ENCODE results near the gene NMU.

The NMU gene

DNA sequence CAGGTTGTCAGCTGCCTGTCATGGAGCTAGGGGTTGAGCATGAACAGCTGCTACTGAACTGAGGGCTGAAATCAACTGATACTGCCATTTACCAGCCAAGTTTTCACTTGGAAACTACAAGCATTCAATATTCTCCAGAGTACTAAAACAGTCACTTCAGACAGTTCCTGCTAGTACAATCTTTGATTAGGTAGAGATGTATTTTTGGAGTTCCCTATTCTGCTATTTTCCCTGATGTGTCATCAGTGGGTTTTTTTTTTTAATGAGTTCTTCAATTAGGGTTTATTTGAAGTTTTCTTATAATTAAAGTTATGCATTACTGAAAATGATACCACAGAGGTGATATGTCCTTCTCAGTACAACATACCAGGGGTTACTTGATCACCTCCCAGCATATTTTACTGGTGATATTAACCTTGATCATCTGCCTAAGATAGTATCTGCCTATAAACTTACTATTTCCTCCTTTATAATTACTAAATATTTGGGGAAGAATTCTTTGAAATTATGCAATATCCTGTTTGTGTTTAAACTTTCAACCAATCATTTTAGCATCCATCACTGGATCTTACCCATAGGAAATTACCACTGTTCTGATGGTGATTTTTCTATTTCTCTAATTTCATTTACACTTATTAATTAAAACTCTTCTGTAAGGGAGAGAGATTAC, 57.6 kb downstream of the NMU start:
- H3K4me3 ChIP-seq (ENCODE audit: low read depth in 1 of 2, low read length in 1 of 2) = no peak overlapping the region
- no peaks in the 10 kb centered on the region for H3K27me3 ChIP-seq
- no peaks in the 10 kb centered on the region for H3K9me3 ChIP-seq
- H3K4me1 ChIP-seq (ENCODE audit: control insufficient read depth in 1 of 2, insufficient read depth in 1 of 2, low read depth in 1 of 2, low read length in 1 of 2) = no peaks in the 10 kb centered on the region
- no peak overlapping the region for H3K27ac ChIP-seq
- H3K36me3 ChIP-seq = no peaks in the 10 kb centered on the region
- TF ChIP-seq, protein P1, sequence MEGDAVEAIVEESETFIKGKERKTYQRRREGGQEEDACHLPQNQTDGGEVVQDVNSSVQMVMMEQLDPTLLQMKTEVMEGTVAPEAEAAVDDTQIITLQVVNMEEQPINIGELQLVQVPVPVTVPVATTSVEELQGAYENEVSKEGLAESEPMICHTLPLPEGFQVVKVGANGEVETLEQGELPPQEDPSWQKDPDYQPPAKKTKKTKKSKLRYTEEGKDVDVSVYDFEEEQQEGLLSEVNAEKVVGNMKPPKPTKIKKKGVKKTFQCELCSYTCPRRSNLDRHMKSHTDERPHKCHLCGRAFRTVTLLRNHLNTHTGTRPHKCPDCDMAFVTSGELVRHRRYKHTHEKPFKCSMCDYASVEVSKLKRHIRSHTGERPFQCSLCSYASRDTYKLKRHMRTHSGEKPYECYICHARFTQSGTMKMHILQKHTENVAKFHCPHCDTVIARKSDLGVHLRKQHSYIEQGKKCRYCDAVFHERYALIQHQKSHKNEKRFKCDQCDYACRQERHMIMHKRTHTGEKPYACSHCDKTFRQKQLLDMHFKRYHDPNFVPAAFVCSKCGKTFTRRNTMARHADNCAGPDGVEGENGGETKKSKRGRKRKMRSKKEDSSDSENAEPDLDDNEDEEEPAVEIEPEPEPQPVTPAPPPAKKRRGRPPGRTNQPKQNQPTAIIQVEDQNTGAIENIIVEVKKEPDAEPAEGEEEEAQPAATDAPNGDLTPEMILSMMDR (IDR thresholded peaks at IDR 0.05) = no peak

DNA sequence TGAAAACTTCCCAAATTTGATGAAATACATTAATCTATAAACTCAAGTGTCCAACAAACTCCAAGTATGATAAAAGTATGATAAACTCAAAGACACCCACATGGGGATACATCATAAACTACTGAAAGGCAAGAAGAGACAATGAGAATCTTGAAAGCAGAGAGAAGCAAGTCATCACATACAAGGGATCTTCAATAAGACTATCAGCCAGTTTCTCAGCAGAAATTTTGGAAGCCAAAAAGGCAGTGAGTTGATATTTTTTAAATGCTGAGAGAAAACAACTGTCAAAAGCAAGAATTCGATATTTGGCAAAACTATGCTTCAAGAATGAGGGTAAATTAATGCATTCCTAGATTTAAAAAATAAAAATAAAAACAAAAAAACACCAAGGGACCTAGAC, 60.6 kb downstream of the NMU start:
- Histone ChIP-seq H3K36me3 (no peaks in the 10 kb centered on the region), H3K4me3 (ENCODE audit: low read depth in 1 of 2, low read length in 1 of 2) (no peak overlapping the region), H3K9me3 (no peaks in the 10 kb centered on the region), H3K4me1 (ENCODE audit: control insufficient read depth in 1 of 2, insufficient read depth in 1 of 2, low read depth in 1 of 2, low read length in 1 of 2) (no peaks in the 10 kb centered on the region), H3K27me3 (no peaks in the 10 kb centered on the region), H3K27ac (no peak overlapping the region)
- TF ChIP-seq, protein P1 (IDR thresholded peaks at IDR 0.05) = no peak

DNA sequence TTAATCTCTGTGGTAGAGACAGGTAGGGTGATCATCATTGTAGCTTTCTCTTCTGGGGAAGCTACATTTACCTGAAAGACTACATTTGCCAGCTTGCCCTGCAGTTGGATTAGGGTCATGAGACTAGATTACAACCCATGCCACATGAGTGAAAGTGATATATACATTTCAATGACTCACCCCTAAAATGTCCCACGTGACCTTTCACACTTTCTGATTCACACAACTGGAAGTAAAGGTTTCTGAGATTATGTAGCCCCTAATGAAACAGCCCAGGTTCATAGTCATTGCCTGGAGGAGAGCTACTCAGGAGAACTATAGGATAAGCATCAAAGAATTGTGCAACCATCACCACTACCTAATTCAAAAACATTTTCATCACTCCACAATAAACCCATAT, 61.8 kb downstream of the NMU start:
- TF ChIP-seq, protein P1 (IDR thresholded peaks at IDR 0.05) = no peak
- no peak overlapping the region for H3K27ac ChIP-seq
- no peaks in the 10 kb centered on the region for H3K27me3 ChIP-seq
- H3K4me1 ChIP-seq (ENCODE audit: control insufficient read depth in 1 of 2, insufficient read depth in 1 of 2, low read depth in 1 of 2, low read length in 1 of 2) = no peaks in the 10 kb centered on the region
- H3K36me3 ChIP-seq = no peaks in the 10 kb centered on the region
- no peak overlapping the region for H3K4me3 ChIP-seq (ENCODE audit: low read depth in 1 of 2, low read length in 1 of 2)
- H3K9me3 ChIP-seq = no peaks in the 10 kb centered on the region

DNA sequence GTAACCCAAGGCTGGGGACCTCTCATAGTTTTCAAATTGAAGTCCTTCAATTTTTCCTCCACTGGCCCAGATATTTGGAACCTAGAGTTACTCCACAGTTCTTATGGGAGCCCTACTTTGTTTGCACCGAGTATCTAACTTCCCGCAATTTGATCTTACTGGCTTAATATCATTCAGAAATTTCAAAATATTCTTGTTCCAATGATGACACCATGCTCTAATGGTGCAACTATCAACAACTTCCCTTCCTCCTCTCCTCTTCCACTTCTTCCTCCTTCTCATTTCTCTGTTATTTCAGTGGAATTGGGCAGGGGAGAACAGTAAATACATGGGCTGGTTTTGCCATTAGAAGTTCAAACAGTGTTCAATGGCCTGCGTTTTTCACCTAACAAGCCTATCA, 64.3 kb downstream of the NMU start:
- Histone ChIP-seq H3K36me3 (no peaks in the 10 kb centered on the region), H3K27me3 (no peaks in the 10 kb centered on the region), H3K4me1 (ENCODE audit: control insufficient read depth in 1 of 2, insufficient read depth in 1 of 2, low read depth in 1 of 2, low read length in 1 of 2) (no peaks in the 10 kb centered on the region), H3K27ac (no peak overlapping the region), H3K9me3 (no peaks in the 10 kb centered on the region), H3K4me3 (ENCODE audit: low read depth in 1 of 2, low read length in 1 of 2) (no peak overlapping the region)
- TF ChIP-seq, protein P1 (IDR thresholded peaks at IDR 0.05) = no peak

DNA sequence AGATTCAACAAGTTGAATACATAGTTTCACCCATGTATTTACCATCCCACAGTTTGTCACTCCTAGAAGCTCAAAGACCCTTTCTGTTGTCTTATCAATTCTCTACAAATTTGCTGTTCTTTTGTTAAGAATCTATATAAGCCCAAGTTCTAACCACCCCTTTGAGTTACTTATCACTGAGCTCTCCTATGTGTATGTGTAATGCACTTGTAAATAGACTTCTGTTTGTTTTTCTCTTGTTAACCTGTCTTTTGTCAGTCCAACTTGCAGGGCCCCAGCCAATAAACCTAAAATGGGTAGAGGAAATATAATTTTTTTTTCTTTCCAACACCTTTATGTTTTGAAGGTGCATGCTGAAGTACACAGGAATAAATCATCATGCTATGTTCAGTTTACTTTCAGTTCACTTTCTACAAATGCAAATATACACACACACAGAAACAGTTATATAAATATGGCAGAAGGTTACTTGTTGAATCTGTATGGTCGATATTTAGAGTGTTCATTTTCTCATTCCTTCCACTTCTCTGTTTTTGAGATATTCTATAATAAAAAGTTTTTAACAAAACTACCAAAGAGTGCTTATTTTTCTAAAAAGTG, 67.1 kb downstream of the NMU start:
- Histone ChIP-seq H3K27me3 (no peaks in the 10 kb centered on the region), H3K36me3 (no peaks in the 10 kb centered on the region), H3K27ac (no peak overlapping the region), H3K9me3 (no peaks in the 10 kb centered on the region), H3K4me3 (ENCODE audit: low read depth in 1 of 2, low read length in 1 of 2) (no peak overlapping the region), H3K4me1 (ENCODE audit: control insufficient read depth in 1 of 2, insufficient read depth in 1 of 2, low read depth in 1 of 2, low read length in 1 of 2) (no peaks in the 10 kb centered on the region)
- TF ChIP-seq, protein P1 (IDR thresholded peaks at IDR 0.05) = no peak
